PC-3 (cell line): Measurements from ENCODE around the gene C1orf21.
"Not testable (repeated sequence)": the region's sequence is repeated elsewhere in the genome, so short reads cannot be mapped to it uniquely, and the experiment has no call there.

Experiments
- CTCF ChIP-seq: fragments of 300-600 bp; sonication (generic); conservative IDR thresholded peaks from 2 replicates; pipeline ENCODE4 v1.5.1; 2017; ENCODE audit warnings: antibody characterized with exemption, low read depth, mild to moderate bottlenecking, low read length
- EZH2 ChIP-seq: fragments of 300-600 bp; sonication (generic); IDR thresholded peaks from one replicate; pipeline ENCODE4 v1.6.1; 2017; ENCODE audit warnings: antibody characterized with exemption, mild to moderate bottlenecking, low read length; ENCODE audit not compliant: unreplicated experiment
- EZH2phosphoT487 ChIP-seq: fragments of 300-600 bp; sonication (generic); IDR thresholded peaks from 2 replicates; pipeline ENCODE4 v1.6.1; 2018; ENCODE audit warnings: mild to moderate bottlenecking, antibody characterized with exemption, low read length, borderline replicate concordance

- TF ChIP-seq EZH2, CTCF, EZH2phosphoT487: not testable (repeated sequence)
Observed at GRCh38 chr1:184612229-184612628, 225.4 kb downstream of the C1orf21 start.
